Trophoblast cell (in vitro differentiated cells and primary cell): ENCODE results near the gene TARM1.

Source experiments
- DNase-seq, 2 donors: peaks; one replicate each; pipeline ENCODE4 v3.0.0-alpha.2; 2016
- H2AFZ ChIP-seq: 2 replicates; pipeline ENCODE4 v1.6.1; 2013; ENCODE audit warnings: low read length, moderate library complexity, mild to moderate bottlenecking; ENCODE audit not compliant: insufficient read depth, poor library complexity
- H2AK5ac ChIP-seq: 2 replicates; pipeline ENCODE4 v1.6.1; 2013; ENCODE audit warnings: mild to moderate bottlenecking, low read length
- H2BK120ac ChIP-seq: 2 replicates; pipeline ENCODE4 v1.6.1; 2013; ENCODE audit warnings: low read length, mild to moderate bottlenecking, moderate library complexity; ENCODE audit not compliant: insufficient read depth, poor library complexity
- H2BK12ac ChIP-seq: 2 replicates; pipeline ENCODE4 v1.6.1; 2013; ENCODE audit warnings: mild to moderate bottlenecking, low read length, moderate library complexity
- H2BK5ac ChIP-seq: 2 replicates; pipeline ENCODE4 v1.6.1; 2013; ENCODE audit warnings: low read length, low read depth, moderate library complexity, mild to moderate bottlenecking; ENCODE audit not compliant: poor library complexity
- H3K14ac ChIP-seq: 2 replicates; pipeline ENCODE4 v1.6.1; 2013; ENCODE audit warnings: mild to moderate bottlenecking, low read length
- H3K18ac ChIP-seq: 2 replicates; pipeline ENCODE4 v1.6.1; 2013; ENCODE audit warnings: mild to moderate bottlenecking, low read length
- H3K23ac ChIP-seq: 2 replicates; pipeline ENCODE4 v1.6.1; 2013; ENCODE audit warnings: low read length
- H3K27ac ChIP-seq: 2 replicates; pipeline ENCODE4 v1.5.1; 2013; ENCODE audit warnings: low read depth, mild to moderate bottlenecking, inconsistent platforms, low read length, moderate library complexity
- H3K27me3 ChIP-seq: 2 replicates; pipeline ENCODE4 v1.6.1; 2013; ENCODE audit warnings: inconsistent platforms, mild to moderate bottlenecking, low read length, moderate library complexity; ENCODE audit not compliant: insufficient read depth
- H3K36me3 ChIP-seq, 2 experiments: 1 replicate in 1 of 2; 2 replicates in 1 of 2; pipeline ENCODE4 v1.6.1; 2013; ENCODE audit warnings: low read length in 2 of 2, mild to moderate bottlenecking in 2 of 2, moderate library complexity in 1 of 2; ENCODE audit not compliant: insufficient read depth in 2 of 2, control insufficient read depth in 1 of 2
- H3K4ac ChIP-seq: 2 replicates; pipeline ENCODE4 v1.6.1; 2013; ENCODE audit warnings: low read depth, mild to moderate bottlenecking, low read length, moderate library complexity
- H3K4me1 ChIP-seq, 2 experiments: 1 replicate in 1 of 2; 2 replicates in 1 of 2; pipeline ENCODE4 v1.6.1; 2013; ENCODE audit warnings: low read length in 2 of 2, mild to moderate bottlenecking in 2 of 2, moderate library complexity in 1 of 2; ENCODE audit not compliant: insufficient read depth in 2 of 2, control insufficient read depth in 1 of 2
- H3K4me2 ChIP-seq: 2 replicates; pipeline ENCODE4 v1.6.1; 2013; ENCODE audit warnings: inconsistent platforms, mild to moderate bottlenecking, low read length, moderate library complexity
- H3K4me3 ChIP-seq: 2 replicates; pipeline ENCODE4 v1.5.1; 2013; ENCODE audit warnings: mild to moderate bottlenecking, low read depth, low read length, inconsistent platforms
- H3K79me1 ChIP-seq: one replicate; pipeline ENCODE4 v1.6.1; 2013; ENCODE audit warnings: low read length
- H3K79me2 ChIP-seq: 2 replicates; pipeline ENCODE4 v1.6.1; 2013; ENCODE audit warnings: low read length, mild to moderate bottlenecking; ENCODE audit not compliant: control insufficient read depth, insufficient read depth, poor library complexity
- H3K9ac ChIP-seq: 2 replicates; pipeline ENCODE4 v1.6.1; 2013; ENCODE audit warnings: mild to moderate bottlenecking, low read length
- H3K9me3 ChIP-seq: 2 replicates; pipeline ENCODE4 v1.6.1; 2013; ENCODE audit warnings: low read depth, mild to moderate bottlenecking, control low read depth, inconsistent platforms, low read length; ENCODE audit not compliant: insufficient read depth
- H4K12ac ChIP-seq: 2 replicates; pipeline ENCODE4 v1.6.1; 2013; ENCODE audit warnings: low read depth, mild to moderate bottlenecking, low read length, moderate library complexity
- H4K8ac ChIP-seq: 2 replicates; pipeline ENCODE4 v1.6.1; 2013; ENCODE audit warnings: low read depth, mild to moderate bottlenecking, low read length, moderate library complexity
- H4K91ac ChIP-seq: one replicate; pipeline ENCODE4 v1.6.1; 2013; ENCODE audit warnings: low read depth, mild to moderate bottlenecking, low read length, moderate library complexity
- WGBS: extraction: QIAGEN DNeasy Blood & Tissue Kit; methylation state at CpG from one replicate; pipeline ENCODE4 v1.1.7; 2013; ENCODE audit warnings: missing lambda C conversion rate; ENCODE audit not compliant: insufficient read length, insufficient coverage; ENCODE audit errors: extremely low coverage; 5-methylcytosine and 5-hydroxymethylcytosine counted together

TARM1 gene

DNA sequence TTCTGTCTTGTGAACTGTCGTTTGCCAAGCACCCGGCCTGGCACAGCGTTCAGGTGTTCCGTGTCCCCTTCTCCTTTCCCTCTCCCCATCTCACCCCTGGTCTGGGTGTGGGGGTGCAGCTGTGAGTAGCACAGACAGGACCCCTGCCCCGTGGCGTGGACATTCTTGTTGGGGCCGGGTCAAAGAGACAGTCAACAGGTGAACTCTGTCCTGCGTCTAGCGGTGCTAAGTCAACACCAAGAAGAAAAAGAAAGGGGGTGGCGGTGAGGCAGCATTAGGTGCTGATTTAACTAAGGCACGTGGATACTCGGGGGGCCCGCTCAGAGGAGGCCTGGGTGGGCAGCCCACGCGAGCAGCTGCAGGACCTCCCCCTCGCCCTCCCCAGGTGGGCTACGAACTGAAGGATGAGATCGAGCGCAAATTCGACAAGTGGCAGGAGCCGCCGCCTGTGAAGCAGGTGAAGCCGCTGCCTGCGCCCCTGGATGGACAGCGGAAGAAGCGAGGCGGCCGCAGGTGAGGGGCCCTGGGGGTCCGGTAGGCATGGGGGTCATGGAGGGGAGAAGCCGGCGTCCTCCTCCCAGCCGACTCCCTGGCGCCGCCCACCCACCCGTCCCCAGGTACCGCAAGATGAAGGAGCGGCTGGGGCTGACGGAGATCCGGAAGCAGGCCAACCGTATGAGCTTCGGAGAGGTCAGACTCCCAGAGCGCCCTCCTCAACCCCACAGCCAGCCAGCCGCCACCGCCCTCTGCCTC is 46.7 kb upstream of the TARM1 start:
- DNase-seq = no peak
- H3K4me2 ChIP-seq = no peak overlapping the region
- no peak overlapping the region for H3K4me3 ChIP-seq
- H3K36me3 ChIP-seq = peaks cover 82% of the 10 kb centered on the region in 2 experiments
- no peak overlapping the region for H4K91ac ChIP-seq
- H4K8ac ChIP-seq = no peak overlapping the region
- no peak overlapping the region for H2AFZ ChIP-seq
- H3K4me1 ChIP-seq = no peaks in the 10 kb centered on the region
- no peaks in the 10 kb centered on the region for H3K79me2 ChIP-seq
- H3K27ac ChIP-seq = no peak overlapping the region
- no peak overlapping the region for H2AK5ac ChIP-seq
- no peak overlapping the region for H2BK5ac ChIP-seq
- no CpG with 5 or more reads among the region's 44 CpGs for WGBS
- no peak overlapping the region for H4K12ac ChIP-seq
- no peak overlapping the region for H3K14ac ChIP-seq
- H2BK120ac ChIP-seq = no peak overlapping the region
- no peak overlapping the region for H2BK12ac ChIP-seq
- no peak overlapping the region for H3K4ac ChIP-seq
- H3K27me3 ChIP-seq = no peaks in the 10 kb centered on the region
- H3K9ac ChIP-seq = no peak overlapping the region
- H3K23ac ChIP-seq = no peak overlapping the region
- H3K18ac ChIP-seq = no peak overlapping the region
- H3K79me1 ChIP-seq = no peaks in the 10 kb centered on the region
- H3K9me3 ChIP-seq = peaks cover 1% of the 10 kb centered on the region

DNA sequence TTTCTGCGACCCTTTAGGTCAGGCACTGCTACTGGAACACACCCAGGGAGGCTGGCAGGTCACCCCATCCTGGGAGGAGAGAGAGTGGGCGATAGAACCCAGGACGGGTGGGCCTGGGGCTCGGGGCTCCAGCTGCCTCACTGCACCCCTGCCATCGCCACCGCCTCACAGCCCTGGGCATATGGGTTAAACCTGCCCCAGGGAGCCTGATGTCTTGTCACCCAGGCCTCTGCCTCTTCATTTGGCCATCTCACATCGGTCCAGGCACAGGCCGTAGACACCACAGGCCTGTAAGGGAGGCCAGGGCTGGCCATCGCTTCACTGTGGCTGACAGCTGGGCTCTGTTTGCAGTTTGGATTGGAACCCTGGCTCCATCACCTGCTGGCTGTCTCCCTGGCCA is 44.5 kb upstream of the TARM1 start:
- Histone ChIP-seq H4K91ac (no peak overlapping the region), H2BK5ac (no peak overlapping the region), H2AFZ (no peak overlapping the region), H3K9me3 (peaks cover 1% of the 10 kb centered on the region), H3K4ac (no peak overlapping the region), H2BK120ac (no peak overlapping the region), H2AK5ac (no peak overlapping the region), H3K27me3 (no peaks in the 10 kb centered on the region), H3K79me1 (no peaks in the 10 kb centered on the region), H4K8ac (no peak overlapping the region), H3K23ac (no peak overlapping the region), H2BK12ac (no peak overlapping the region), H4K12ac (no peak overlapping the region), H3K36me3 (peaks cover 86 to 89% of the 10 kb centered on the region in 2 experiments), H3K4me3 (no peak overlapping the region), H3K4me1 (no peaks in the 10 kb centered on the region), H3K14ac (no peak overlapping the region), H3K18ac (no peak overlapping the region), H3K27ac (no peak overlapping the region), H3K4me2 (no peak overlapping the region), H3K9ac (no peak overlapping the region), H3K79me2 (no peaks in the 10 kb centered on the region)
- no CpG with 5 or more reads among the region's 9 CpGs for WGBS
- DNase-seq = no peak

DNA sequence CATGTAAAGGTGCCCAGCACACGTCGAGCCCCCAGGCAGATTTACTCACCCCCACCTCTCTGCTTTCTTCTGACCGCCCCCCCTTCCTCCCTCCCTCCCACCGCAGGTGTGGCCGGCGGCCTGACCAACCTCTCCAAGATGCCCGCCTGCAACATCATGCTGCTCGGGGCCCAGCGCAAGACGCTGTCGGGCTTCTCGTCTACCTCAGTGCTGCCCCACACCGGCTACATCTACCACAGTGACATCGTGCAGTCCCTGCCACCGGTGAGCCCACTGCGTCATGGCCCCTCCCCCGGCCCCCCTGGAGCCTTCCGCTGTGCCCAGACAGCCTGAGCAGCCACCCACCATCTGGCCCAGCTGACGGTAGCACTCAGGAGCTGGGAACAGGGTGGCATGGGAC is 43.2 kb upstream of the TARM1 start:
- DNase-seq = no peak
- H3K4me1 ChIP-seq = no peaks in the 10 kb centered on the region
- no peak overlapping the region for H2BK12ac ChIP-seq
- H3K9me3 ChIP-seq = peaks cover 1% of the 10 kb centered on the region
- WGBS = no CpG with 5 or more reads among the region's 19 CpGs
- no peak overlapping the region for H4K91ac ChIP-seq
- H2AK5ac ChIP-seq = no peak overlapping the region
- H2BK5ac ChIP-seq = no peak overlapping the region
- no peak overlapping the region for H3K4ac ChIP-seq
- H4K12ac ChIP-seq = no peak overlapping the region
- H2AFZ ChIP-seq = no peak overlapping the region
- H3K23ac ChIP-seq = no peak overlapping the region
- no peak overlapping the region for H3K9ac ChIP-seq
- H3K36me3 ChIP-seq = peaks cover 89 to 94% of the 10 kb centered on the region in 2 experiments
- no peaks in the 10 kb centered on the region for H3K79me1 ChIP-seq
- no peak overlapping the region for H2BK120ac ChIP-seq
- no peak overlapping the region for H3K4me3 ChIP-seq
- no peak overlapping the region for H3K14ac ChIP-seq
- no peak overlapping the region for H3K4me2 ChIP-seq
- no peaks in the 10 kb centered on the region for H3K27me3 ChIP-seq
- no peak overlapping the region for H3K27ac ChIP-seq
- H3K79me2 ChIP-seq = no peaks in the 10 kb centered on the region
- H3K18ac ChIP-seq = no peak overlapping the region
- H4K8ac ChIP-seq = no peak overlapping the region

DNA sequence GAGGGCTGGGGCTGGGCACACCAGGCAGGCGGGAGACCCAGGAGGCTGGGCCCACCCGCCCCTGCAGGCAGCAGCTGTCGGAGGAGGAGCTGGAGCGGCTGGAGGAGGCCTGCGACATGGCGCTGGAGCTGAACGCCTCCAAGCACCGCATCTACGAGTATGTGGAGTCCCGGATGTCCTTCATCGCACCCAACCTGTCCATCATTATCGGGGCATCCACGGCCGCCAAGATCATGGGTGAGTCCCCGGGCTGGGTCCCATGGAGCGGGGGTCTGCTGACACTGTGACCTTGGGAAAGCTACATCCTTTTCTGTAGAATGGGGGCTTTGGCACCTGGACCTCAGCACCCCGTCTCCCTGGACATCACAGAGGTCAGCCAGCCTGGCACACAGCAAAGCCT is 42.5 kb upstream of the TARM1 start:
- H2AFZ ChIP-seq = no peak overlapping the region
- no peak overlapping the region for H3K9ac ChIP-seq
- H2BK12ac ChIP-seq = no peak overlapping the region
- no CpG with 5 or more reads among the region's 17 CpGs for WGBS
- H3K14ac ChIP-seq = no peak overlapping the region
- no peak overlapping the region for H2AK5ac ChIP-seq
- H3K79me2 ChIP-seq = no peaks in the 10 kb centered on the region
- no peak overlapping the region for H2BK120ac ChIP-seq
- H3K36me3 ChIP-seq = peaks cover 83 to 89% of the 10 kb centered on the region in 2 experiments
- H3K4me2 ChIP-seq = no peak overlapping the region
- peaks cover 1% of the 10 kb centered on the region for H3K9me3 ChIP-seq
- H4K12ac ChIP-seq = no peak overlapping the region
- H3K18ac ChIP-seq = no peak overlapping the region
- H3K4me1 ChIP-seq = no peaks in the 10 kb centered on the region
- no peak overlapping the region for H3K4ac ChIP-seq
- H3K79me1 ChIP-seq = no peaks in the 10 kb centered on the region
- no peak overlapping the region for H3K4me3 ChIP-seq
- H3K27ac ChIP-seq = no peak overlapping the region
- H4K91ac ChIP-seq = no peak overlapping the region
- no peaks in the 10 kb centered on the region for H3K27me3 ChIP-seq
- no peak for DNase-seq
- H2BK5ac ChIP-seq = no peak overlapping the region
- H4K8ac ChIP-seq = no peak overlapping the region
- H3K23ac ChIP-seq = no peak overlapping the region
